NOMO-1 treated with DMSO at 0.1 percent for 48 hours (cell line): ENCODE data around the gene DIDO1.

Experiments
- DNase-seq: peaks from one replicate; lab custom pipeline; 2025; ENCODE audit not compliant: unreplicated experiment; lab: John Stamatoyannopoulos, UW

The DIDO1 gene

DNA sequence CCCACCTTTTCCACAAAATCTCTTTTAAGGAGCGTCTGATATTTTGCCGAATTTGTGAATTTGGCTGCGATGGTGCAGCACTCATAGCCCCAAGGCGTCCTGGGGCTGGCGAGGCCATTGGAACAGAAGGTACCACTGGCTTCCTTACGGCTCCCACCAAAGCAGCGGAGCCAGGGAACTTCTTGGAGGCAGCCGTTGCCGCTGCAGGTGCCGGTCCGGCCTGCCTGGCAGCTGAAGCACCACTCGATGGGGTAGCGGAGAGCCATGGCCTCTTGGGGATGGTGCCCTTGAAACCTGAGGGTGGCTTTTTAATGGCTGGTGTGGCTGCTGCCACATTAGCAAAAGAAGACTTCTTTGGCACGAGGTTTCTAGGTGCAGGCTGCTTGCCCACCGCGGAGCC lies 29.8 kb downstream of the DIDO1 start:
- no peak for DNase-seq

GRCh38 chr20:62895539-62895938 lies 30.8 kb downstream of the DIDO1 start:
- no peak for DNase-seq

- no peak for DNase-seq
These were observed 32.0 kb downstream of the DIDO1 start for GRCh38 chr20:62894261-62894660.

GRCh38 chr20:62893700-62894099 lies 32.6 kb downstream of the DIDO1 start:
- DNase-seq = no peak

GRCh38 chr20:62892348-62893304 lies 33.7 kb downstream of the DIDO1 start:
- DNase-seq = no peak

- no peak for DNase-seq
These were observed 35.2 kb downstream of the DIDO1 start for GRCh38 chr20:62891111-62891510.

- DNase-seq = no peak
These were observed 35.9 kb downstream of the DIDO1 start for GRCh38 chr20:62890444-62890843.

DNA sequence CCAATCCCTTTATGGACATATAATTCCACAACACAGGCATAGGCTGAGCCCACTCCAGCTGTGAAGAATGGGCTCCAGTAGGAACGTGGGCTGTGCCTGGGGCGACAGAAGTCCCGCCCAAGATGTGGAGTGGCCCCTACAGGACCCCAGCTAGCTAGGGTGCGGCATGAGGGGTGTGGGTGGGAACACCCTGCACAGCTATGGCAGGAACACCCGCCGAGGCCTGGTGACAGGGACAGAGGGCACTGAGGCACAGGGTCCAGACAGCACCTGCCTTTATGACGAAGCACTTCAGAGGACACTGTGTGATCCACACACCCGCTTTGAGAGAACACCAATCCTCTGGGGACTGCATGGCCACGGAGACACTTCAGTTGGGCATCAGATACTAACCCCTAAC lies 36.4 kb downstream of the DIDO1 start:
- no peak for DNase-seq

- no peak for DNase-seq
These were observed 36.9 kb downstream of the DIDO1 start for GRCh38 chr20:62889411-62889810.

GRCh38 chr20:62888910-62889309 lies 37.4 kb downstream of the DIDO1 start:
- no peak for DNase-seq

DNA sequence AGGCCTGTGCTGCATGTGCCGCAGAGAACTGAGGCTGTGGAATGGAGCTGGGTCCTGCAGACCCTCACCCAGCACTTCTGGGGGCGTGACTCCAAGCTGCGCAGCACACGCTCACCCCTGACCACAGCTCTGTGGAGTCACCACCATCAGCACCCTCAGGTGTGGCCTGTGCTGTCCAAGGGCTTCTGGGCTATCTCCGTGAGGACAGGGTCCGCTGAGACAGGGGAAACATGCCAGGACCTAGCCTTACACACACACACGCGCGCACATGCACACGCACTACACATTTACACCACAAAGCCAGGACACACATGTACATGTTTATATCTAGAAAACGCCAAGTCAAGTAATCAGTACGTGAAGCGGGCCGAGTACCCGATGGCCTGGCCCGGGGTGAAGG lies 37.9 kb downstream of the DIDO1 start:
- no peak for DNase-seq

GRCh38 chr20:62887860-62888239 lies 38.5 kb downstream of the DIDO1 start:
- DNase-seq = no peak

DNA sequence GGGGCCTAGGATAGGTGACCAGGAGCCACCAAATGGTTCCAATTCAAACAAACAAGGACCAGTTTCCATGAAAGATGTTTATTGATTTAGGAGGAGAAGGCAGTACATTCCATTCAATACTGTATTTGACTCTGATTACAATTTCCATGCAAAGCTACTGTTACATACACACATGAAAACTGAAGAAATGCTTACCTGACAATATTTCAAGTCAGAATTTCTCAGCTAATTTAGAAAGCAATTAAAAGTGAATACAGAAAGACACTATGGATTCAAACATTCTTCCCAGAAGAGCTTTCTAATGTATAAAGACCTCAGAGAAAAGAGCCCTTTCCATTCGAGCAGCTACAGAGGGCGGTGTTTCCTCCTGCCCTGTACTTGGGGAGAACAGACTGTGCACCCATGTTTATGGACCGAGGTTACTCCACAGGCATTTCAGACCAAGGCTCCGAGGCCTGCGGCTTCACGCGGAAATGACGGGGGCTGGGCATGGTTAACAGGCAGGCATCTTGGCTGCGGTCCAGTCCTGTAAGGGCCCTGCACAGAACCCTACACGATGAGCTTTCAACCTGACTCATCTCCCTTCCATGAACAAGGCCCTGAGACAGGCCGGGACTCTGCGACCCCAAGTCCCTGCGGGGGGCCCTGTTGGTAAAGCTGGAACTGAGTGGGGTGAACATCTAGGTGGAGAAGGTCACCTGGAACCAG lies 39.0 kb downstream of the DIDO1 start:
- DNase-seq = peak; percentile 40

GRCh38 chr20:62886709-62887058 lies 39.6 kb downstream of the DIDO1 start:
- no peak for DNase-seq

- no peak for DNase-seq
These were observed 40.2 kb downstream of the DIDO1 start for GRCh38 chr20:62885896-62886708.

DNA sequence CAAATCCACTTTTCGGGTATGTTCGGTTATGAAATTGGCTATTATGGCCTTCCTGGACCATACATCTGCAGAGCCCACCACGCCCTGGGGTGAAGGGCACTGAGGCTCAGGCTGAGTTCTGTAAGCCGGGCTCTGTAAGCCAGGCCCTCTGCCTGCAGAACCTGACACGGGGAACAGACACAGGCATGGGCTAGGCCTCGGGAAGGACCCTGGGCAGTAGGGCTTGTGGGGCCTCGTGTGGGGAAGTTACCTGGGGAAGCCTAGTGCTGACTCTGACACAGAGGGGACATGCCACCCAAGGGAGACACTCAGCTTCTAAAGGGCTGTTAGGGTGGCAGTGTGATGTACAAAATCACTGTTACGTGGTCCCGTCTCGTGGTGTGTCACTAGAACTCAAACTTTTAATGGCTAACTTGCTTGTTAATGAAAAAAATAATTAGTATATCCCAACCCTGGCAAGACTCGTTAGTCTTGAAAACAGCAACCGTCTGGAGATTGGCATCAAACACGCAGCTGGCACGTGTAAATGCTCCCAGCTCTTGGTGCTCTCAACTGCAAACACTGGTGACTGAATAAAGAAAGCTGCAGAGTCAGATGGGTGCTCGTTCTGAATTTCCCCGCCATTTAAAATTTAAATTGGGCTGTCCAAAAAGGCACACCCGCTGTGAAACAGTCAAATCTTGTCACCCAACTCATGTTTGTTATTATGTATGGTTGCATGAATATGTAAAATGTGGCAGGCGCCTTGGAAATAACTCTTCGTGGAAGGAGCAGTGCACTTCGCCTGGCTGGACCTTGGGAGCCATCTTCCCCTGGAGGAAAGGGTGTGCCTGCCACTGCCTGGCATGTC lies 41.0 kb downstream of the DIDO1 start:
- DNase-seq = no peak

DNA sequence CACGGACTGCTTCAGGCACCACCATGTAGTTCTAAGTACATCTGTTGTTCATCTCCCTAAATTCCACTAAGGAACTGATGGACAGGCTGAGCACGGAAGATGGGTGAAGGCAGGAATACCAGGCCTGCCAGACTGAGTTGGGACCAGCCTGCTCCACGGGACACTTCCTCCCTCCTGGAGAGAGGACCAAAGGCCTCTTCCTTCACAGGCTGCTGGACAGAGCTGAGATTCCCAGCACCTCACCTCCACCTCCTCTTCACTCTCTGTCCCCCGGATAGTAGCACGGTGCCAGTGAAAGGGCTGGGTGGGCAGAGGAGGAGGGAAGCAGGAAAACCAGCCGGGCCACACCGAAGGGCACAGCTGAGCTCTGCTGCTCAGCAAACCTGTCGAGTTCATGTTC lies 41.7 kb downstream of the DIDO1 start:
- no peak for DNase-seq

DNA sequence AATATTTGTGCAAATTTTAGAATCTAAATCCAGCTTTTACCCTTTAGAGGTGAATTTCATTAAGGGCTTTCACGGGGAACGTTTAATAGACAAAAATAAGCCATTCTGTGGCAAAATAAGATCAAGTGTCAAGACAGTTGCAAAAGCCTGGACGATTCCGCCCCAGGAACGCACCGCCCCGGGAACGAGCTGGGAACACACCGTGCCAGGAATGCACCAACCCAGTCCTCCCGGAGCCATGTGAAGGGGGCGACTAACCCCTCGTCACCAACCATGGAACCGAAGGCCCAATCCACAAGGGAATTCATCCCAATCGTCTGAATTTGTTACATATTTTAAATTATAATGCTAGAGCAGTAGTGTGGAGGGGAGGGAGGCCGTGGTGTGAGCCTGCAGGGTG lies 43.9 kb downstream of the DIDO1 start:
- no peak for DNase-seq

DNA sequence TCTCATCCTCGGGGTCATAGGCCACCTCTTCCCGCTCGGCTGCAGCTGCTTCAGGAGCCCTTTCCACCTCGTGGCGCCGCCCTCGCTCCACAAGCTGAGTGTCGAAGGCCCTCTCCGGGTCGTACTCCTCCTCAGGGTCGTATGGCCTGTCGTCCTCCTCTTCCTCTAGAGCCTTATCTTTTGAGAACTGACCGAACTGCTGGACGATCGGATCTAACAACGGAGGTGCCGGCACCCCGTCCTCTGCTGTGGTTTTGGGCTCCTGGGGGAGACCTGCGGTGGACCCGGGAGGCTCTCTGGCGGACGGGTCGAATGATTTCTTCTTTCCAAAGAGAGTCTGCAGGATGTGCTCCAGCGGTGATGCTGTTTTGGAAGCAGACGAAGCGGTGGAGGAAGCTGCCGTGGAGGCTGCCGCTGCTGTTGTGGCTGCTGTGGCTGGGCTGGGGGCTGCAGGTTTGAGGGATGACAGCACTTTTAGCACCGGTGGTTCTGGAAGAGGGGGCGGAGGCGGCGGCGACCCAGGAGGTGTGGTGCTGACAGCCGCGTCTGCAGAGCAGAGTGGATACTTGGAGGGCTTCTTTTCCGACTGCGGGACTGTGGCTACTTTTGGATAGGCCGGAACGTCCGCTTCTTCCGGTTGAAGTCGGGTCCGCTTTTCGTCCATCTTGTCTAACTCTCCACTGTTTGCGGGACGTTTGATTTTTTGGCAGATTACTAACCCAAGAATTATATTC lies 44.5 kb downstream of the DIDO1 start:
- DNase-seq = no peak
